ENCODE measurements around the gene LDB2.

Gene LDB2

DNA sequence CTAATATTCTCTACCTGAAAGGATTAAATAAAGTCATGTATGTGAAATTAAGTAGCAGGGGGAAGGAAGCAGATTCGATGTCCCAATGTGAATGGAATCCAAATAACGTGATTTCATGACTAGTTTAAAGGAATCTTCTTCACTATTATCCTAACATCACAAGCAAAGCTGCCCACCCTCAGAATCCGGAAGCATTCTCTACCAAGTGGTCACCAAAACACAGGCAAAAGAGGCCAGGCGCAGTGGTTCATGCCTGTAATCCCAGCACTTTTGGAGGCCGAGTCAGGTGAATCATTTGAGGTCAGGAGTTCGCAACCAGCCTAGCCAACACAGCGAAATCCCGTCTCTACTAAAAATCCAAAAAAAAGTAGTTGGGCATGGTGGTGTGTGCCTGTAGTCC, 212.9 kb downstream of the LDB2 start:
- DNase-seq (ENCODE audit: low read depth): no peak

DNA sequence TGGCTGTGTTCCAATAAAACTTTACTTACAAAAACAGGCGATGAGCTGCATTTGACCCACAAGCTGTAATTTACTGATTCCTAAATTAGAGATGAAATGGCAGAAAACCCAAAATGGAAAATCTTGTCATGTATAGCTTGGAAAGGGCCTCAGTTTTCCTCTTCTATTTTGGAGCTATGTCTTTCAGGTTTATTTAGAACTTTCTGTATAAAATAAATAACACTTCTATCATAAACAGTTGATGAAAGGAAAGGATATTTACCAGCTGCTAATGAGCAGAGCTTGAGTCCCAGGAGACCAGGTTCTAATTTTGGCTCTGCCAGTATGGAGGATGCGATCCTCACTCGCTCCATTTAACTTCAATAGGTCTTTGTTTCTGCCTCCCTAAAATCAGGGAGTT, 213.5 kb downstream of the LDB2 start:
- DNase-seq (ENCODE audit: low read depth): no peak

- DNase-seq (ENCODE audit: low read depth): no peak
Observed at GRCh38 chr4:16684097-16684496, 214.3 kb downstream of the LDB2 start.

DNA sequence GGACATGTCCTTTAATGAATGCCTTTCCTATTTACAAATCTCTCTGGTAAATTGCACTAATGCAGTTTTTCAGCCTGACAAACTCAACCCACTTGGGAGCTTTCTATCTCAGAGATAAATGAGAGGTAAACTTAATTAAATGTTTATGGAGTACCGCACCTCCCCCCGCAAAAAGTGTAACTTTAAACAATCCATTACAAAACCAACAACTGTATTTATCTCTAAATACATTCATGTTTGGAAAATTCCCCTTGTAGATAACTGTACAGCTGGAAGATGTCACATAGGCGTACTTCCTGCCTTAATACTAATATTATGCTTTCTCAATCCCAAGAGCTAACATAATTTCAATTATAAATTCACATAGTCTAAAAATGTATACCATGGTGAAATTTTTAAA, 215.5 kb downstream of the LDB2 start:
- DNase-seq (ENCODE audit: low read depth): no peak

DNA sequence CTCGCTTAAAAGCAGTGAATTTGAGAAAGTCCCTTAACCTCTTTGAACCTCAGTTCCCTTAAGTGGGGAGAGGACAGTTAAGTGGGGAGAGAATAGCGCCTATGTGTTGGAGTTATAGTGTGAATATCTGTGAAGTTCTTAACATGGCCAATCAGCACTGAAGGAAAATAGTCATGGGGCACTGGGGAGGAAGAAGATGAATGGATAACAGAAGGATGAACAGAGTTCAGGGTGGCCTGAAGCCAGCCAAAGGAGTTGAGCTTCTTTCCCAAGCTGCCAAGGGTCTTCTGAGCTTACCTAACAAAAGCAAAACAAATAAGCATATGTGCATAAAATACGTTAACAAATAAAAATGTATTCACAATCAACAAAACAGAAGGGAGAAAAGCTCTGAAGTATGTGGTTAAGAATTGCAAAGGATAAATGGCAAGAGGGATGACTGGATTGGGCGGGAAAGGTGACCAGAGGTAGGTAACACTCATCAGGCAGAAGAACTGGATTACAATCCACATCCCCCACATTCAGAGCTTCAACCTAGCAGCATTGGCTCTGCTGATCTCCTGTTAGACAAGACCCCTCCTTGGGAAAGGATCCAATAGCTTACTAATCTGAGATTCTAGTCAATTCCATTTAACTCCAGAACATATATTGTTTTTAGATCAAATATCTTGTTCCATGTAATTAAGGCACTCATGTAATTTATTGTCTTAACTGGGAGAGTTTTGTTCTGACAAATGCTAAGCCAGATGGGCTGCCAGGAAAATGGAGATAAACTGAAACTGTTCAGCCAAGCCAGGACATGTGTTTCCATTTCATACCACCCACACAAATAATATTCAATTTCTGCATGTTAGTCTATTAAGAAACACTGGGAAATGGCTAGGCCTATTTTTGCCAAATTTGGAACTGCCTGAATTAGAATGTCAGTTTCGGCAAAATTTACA, 221.2 kb downstream of the LDB2 start:
- no peak for DNase-seq (ENCODE audit: low read depth)

DNA sequence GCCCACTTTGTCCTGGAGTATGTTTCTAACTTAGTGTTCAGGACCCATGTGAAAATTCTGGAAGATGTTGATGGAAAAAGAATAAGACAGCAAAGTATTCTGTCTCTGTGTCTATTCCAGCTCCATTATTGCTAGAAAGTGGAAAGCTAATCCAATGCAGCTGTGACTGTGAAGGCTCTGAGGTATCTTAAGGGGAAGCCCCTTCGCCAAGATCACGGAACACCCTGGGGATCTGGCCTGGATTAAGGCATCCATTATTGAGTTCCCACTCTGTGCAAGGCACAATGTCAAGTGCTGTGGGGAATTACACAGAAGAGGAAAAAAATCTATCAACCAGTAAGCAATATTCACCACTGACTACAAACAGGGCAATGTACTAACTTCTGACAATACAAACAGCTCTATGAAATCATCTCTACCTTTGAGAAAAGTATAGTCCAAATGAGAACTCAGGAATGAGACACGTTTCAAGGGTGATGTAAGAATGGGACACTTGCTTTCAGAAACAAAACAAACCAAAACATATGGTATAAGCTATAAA, 222.1 kb downstream of the LDB2 start:
- no peak for DNase-seq (ENCODE audit: low read depth)

GRCh38 chr4:16674082-16674481, 224.4 kb downstream of the LDB2 start:
- no peak for DNase-seq (ENCODE audit: low read depth)

DNA sequence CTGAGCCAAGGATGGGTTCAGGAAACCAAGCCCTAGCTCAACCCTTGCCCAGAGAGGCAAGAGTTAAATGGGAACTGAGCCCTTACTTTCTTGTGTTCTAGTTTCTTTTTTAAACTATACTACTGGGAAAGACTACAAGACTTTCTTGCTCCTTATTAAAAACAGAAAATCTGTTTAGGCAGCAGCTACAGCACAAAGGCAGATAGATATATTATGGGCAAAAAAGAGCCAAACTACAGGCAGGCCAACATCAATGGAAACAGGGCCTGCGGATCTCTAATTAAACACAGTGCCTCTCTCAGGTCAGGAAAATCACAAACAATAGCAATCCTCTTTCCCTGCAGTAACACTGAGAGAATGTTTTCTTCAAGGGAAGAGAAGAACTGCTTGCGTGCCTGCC, 226.0 kb downstream of the LDB2 start:
- no peak for DNase-seq (ENCODE audit: low read depth)

DNA sequence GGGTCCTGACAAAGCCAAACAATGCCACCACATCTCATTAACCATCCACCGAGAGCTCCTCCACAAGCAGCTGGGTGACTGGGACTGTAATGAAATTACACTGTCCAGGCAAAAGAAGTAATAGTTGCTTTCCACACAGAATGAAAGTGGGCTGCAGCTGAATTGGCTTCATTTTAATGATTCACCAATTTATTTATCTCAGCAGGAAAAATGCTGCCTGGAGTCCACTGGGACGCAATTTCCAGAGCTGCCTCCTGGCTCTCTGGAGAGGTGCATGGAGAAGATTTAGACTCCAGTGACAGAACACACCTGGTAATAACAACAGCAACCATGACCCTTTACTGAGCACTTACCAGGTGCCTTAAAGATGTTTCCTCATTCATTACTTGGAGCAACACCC, 226.7 kb downstream of the LDB2 start:
- DNase-seq (ENCODE audit: low read depth): no peak

- no peak for DNase-seq (ENCODE audit: low read depth)
Observed at GRCh38 chr4:16670727-16671126, 227.7 kb downstream of the LDB2 start.

DNA sequence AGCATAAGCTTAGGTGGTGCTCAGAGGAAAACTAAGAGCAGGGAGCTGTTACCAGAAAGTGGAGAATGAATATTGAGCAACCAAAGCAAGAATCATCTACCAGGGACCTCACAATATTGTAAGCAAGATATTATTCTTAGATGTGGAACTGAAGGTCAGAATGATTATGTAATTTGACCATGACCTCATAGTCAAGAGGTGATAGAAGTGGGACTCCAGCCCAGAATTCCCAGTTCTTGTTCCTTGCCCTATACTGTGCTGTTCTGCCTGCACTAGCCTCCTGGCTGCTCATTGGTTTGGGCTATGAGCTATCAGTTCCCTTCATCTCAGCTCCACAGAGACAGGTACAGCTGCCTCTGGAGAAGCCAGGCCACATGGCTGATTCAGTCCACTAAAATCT, 229.4 kb downstream of the LDB2 start:
- no peak for DNase-seq (ENCODE audit: low read depth)

- no peak for DNase-seq (ENCODE audit: low read depth)
Observed at GRCh38 chr4:16668488-16668887, 230.0 kb downstream of the LDB2 start.

- DNase-seq (ENCODE audit: low read depth): peak; percentile 86
Observed at GRCh38 chr4:16667464-16667863, 231.0 kb downstream of the LDB2 start.

DNA sequence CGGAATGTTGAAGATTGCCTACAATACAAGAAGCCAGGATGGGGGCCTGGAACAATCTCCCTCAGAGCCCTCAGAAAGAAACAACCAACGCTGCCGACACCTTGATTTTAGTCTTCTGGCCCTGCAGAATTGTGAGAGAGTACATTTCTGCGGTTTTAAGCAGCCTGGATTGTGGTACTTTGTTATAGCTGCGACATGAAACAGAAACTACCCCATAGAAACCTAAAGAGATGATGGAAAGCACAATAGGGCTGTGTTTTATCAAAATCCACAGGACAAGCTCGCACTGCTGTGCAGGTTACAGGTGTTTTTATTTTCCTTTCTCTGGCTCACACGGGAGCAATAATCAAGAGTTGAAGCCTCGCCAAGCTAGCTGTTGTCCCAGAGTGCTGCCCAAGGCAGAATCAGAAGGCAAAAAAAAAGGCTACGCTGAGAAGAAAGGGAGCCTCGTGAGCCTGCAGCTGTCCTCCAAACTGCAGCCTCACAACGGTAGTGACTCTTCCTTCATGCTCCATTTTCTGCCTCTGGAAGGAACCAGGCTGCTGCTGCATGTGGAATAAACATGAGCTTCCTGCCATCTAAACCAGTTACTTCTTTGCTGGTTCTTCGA, 232.4 kb downstream of the LDB2 start:
- DNase-seq (ENCODE audit: low read depth): no peak

- peak; percentile 27 for DNase-seq (ENCODE audit: low read depth)
Observed at GRCh38 chr4:16663732-16664131, 234.7 kb downstream of the LDB2 start.

- DNase-seq (ENCODE audit: low read depth): no peak
Observed at GRCh38 chr4:16663307-16663706, 235.1 kb downstream of the LDB2 start.

- DNase-seq (ENCODE audit: low read depth): no peak
Observed at GRCh38 chr4:16661813-16662212, 236.6 kb downstream of the LDB2 start.

DNA sequence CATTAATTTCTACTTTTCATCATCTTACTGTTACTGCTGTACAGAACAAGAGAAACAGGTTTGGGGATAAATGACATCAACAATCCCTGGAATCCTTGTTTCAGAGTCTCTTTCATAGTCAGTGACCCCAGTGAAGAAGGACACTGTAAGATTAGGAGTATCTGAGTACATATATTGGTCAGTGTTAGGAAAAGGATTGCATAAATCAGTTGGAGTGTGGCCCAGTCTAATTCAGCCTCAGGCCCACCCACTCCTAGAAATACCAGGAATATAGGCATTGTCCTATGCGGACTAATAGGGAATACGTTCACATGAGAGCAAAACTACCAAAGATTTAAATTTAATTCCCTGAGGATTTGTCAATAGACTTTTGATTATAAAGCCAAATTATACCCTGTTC, 237.8 kb downstream of the LDB2 start:
- DNase-seq (ENCODE audit: low read depth): no peak

DNA sequence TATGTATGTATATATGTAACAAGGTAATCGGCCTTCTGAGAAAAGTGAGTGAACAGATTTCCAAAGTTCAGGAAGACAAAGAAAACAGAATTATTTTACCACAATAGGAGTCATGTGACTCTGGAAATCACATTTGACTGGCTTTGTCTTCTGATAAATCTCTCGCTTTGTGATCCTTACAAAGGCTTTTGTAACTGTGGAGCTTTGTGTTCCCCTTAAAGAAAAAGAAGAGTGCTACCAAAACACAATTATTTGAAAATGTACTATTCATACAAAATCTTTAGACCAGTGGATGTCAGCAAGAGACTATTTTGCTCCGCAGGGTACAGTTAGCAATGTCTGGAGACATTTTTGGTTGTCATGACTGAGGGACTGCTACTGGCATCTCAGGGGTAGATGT, 238.8 kb downstream of the LDB2 start:
- DNase-seq (ENCODE audit: low read depth): no peak

DNA sequence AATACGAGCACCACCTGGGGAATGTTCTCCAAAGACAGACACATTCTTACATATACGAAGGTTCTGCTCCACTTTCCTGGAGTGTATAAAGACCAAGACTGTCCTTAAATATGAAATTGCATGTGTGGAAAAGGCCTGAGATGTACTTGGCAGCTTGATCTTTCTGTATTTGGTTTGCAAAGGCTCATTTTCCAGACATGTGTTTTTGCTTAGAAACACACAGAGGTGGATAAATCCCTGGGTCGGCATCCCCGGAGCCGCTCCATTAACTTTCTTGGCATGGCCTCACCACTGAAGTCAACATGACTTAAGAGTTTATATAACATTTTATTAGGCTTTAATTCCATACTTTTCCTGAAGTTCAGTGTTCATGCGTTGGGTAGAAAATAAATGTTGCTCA, 239.4 kb downstream of the LDB2 start:
- peak; percentile 50 for DNase-seq (ENCODE audit: low read depth)

- DNase-seq (ENCODE audit: low read depth): no peak
Observed at GRCh38 chr4:16658183-16658582, 240.3 kb downstream of the LDB2 start.

DNA sequence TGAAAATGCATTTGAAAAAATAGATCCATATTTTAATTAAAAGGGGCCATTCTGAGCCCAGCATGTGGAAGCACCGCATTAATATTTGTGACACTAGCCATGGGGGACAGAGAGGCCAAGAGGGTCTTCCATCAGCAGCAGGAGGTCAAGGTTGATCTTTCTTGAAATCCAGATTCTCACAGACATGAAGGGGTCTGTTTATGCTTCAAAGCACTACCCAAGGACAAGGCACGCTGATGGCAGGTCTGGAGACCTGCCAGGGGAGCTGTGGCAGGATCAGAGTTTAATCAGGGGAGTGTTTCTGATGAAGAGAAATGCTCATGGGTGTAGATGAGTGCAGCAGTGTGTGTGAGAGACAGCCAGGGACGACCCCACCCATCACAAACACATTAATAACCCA, 243.3 kb downstream of the LDB2 start:
- no peak for DNase-seq (ENCODE audit: low read depth)

DNA sequence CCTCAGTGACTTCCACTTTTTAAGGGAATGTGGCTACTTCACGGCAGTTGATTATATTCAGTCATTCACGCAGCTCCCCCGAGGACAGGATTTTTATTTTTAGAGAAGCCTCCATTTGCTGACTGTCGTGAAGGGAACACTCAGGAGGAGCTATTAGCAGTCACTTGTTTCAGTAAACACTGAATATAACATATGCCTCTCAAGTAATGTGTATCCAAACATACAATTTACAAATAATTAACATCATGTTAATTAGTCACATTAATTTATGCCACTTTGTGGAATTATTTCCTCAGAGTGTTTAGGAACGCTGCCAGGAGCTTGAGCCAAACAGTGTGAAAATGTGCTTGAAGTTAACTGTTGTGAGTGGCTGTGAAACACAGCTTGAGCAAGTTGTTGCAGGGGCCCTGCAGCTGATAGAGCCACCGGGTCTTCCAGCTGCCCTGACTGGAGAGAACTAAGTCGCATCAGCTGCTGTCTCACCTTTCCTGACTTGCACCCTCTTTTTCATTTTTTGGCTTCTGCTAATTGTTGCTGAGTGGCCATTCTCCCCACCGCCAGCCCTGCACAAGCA, 245.6 kb downstream of the LDB2 start:
- DNase-seq (ENCODE audit: low read depth): no peak
